Head of caudate nucleus (tissue), 42 donors: Measurements from ENCODE around the gene CRHR1.
A peak's percentile ranks its signal among the peaks of the same experiment; 100 is the strongest.
"Not testable (repeated sequence)": the region's sequence is repeated elsewhere in the genome, so short reads cannot be mapped to it uniquely, and the experiment has no call there.

Source experiments
- DNase-seq, 42 donors: peaks; one replicate each; pipeline versions ENCODE4 v3.0.0 to v3.0.0-alpha.2; 2020 to 2021; ENCODE audit warnings: mixed read lengths in 7 of 42
- intact Hi-C: fragments of 100-400 bp; cut with DNase I; formaldehyde crosslinking; loops from one replicate; pipeline ENCODE4 v1.15.0; 2022

CRHR1 gene

DNA sequence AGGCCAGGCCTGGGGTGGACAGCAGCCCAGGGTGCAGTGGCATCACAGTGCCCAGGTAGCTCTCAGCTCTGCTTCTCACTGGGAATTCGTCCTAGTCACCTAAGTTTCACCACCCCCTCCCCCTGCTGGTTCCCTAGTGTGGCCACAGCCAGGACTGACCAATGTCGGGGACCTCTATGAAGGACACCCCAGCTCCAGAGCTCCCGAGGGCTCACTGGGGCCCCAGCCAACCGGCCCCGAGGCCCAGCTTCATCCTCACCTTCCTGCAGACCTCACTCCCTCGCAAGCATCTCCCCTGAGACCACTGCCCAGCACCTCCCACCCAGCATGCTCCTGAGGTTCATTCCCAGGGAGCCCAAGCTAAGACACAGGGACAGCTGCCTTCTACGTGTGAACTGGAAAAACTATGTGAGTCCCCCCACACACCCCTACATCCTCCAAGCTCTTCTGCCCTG, 65.4 kb downstream of the CRHR1 start:
- DNase-seq, result no peak
- intact Hi-C loops, result no loop called here

DNA sequence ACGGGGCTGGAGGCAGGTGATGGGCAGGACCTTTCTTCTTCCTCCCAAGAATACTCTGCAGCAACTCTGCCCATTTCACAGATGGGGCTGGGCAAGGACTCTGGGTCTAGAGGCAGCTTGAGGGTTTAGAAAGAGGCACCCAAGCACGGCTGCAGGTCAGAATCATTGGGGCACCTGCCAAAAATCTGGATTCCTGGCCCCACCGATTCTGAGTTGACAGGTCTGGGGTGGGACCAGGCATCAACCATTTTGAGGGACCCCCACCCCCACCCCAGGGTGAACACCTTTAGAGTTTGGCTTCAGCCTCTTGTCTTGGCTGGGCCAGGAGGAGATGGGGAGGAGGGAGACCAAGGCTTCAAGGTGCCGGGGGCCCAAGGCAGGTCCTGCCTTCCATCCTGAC, 65.9 kb downstream of the CRHR1 start:
- intact Hi-C loops, result loop anchor here (5.0 kb wide), 1 partner anchor 42 kb away; the partner anchor contains the start of gene MAPT

DNA sequence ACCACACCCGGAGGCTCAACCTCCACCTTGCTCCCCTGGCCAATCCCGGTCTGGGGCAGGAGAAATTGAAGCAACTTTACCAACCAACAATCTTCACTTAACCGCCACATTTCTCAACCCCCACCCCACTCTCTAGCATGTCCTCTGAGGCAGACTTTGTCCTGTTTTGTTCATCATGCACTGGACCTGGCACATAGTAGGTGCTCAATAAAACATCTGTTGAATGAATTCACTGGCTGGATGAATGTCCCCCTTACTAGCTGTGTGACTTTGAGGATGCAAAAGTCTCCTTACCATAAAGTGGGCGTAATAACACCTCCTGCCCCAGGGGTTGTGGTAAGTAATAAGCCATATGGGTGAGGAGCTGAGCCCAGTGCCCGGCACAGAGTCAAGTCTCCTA, 66.3 kb downstream of the CRHR1 start:
- intact Hi-C loops, result loop anchor here (5.0 kb wide), 1 partner anchor 42 kb away; the partner anchor contains the start of gene MAPT
- DNase-seq, result no peak

More for the DNA sequence above, 65.9 kb downstream of the CRHR1 start:
- no peak for DNase-seq

DNA sequence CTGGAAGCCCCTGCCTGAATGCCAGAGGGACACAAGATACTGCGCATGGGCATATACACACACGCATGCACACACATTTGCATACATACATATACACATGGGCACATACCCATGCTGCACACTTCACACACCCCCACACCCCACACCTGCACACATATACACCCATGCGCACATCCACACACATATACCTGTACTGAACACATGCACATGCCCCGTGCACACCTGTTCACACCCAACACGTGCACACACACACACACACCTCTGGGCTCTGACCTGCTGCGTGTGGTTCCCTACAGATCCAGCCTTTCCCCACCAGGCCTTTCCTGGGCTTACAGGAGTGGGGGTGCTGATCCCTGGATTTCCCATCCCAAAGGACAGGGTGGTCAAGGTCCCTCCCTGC, 66.9 kb downstream of the CRHR1 start:
- DNase-seq, result no peak
- intact Hi-C loops, result loop anchor here (5.0 kb wide), 1 partner anchor 41 kb away; the partner anchor contains the start of gene MAPT

DNA sequence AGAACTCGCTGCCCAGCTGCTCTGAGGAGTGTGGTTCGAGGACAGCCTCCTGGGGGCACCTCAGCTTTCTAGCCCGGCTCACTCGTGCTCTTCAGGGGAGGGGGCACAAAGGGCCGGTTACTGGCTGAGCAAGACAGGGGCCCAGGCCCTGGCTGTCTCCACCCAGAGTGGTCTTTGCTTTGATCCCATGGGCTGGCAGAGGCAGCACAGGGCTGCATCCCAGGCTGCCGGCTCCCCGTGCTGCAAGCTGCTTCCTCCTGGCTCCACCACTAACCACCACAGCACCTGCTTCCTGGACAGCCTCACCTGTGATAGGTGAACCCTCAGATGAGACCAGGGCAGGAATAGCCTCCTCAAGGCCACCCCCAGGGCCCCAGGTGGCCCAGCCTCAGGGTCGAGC, 67.3 kb downstream of the CRHR1 start:
- no peak for DNase-seq
- intact Hi-C loops, result loop anchor here (5.0 kb wide), 1 partner anchor 41 kb away; the partner anchor contains the start of gene MAPT

DNA sequence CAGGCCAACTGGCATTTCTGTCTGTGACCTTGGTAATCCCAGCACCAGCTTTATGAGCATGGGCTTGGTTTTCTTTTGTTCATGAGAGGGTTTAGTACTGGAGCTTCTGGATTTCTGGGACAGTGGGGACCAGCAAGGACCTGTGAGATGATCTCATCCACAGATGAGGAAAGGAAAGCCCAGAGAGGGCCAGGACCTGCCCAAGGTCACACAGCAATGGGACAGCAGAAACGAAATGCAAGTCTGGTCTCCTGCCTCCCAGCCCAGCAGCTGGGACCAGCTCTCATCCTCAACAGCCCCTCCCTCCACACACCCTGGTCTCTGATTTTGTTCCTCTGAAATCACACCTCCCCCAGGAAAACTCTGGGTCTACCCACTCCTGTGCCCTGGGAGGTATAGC, 67.8 kb downstream of the CRHR1 start:
- intact Hi-C loops, result loop anchor here (5.0 kb wide), 1 partner anchor 40 kb away; the partner anchor contains the start of gene MAPT
- no peak for DNase-seq

DNA sequence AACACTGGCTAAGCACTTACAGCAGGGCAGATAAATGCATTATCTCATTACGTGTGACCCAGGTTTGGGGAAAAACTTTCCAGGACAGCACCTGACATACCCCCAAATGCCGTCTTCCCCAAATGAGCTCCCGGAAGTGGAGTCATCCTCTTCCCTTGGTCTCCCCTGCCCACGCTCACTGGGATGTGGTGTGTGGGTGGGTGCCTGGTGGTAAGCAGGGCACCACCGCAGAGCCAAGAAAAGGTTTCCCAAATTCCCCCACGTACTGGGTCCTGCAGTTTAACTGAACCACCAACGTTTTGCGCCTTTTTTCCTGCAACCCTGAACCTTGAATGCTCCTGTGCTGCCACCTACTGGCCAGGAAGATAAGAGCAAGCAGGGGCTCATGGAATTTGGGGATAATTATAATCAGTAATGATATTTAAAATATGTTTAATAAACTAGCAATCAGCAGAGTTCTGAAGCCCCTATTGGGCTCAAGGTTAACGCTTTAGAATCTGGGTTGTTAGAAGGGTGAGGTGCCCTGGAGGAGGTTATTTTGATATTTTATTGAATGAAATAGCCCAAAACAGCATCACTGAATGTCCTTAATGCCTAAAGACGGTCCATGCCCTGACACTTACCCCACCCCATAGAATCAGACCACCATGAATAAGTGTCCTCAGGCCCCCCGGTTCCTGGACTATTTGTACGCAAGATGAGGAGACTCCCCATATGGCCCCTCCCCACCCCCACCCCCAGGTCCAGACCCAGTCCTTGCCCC, 68.6 kb downstream of the CRHR1 start:
- intact Hi-C loops, result loop anchor here (5.0 kb wide), 1 partner anchor 40 kb away; the partner anchor contains the start of gene MAPT
- peak in 41 of 42 donors; percentile 52 to 93 (median 79) for DNase-seq

DNA sequence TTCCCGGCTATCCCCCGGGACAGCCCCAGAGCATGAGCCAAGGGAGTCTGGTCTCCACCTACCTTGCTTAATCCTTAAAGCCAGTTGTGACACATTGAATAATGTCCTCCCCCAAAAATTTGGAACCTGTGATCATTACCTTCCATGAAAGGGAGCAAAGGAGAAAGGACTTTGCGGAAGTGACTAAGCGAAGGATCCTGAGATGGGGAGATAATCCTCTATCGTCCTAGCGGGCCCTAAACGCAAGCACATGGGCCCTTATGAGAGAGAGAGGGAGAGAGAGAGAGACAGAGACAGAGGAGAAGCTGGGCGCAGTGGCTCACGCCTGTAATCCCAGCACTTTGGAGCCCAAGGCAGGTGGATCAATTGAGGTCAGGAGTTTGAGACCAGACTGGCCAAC, 70.1 kb downstream of the CRHR1 start:
- intact Hi-C loops, result loop anchor here (5.0 kb wide), 1 partner anchor 38 kb away; the partner anchor contains the start of gene MAPT

DNA sequence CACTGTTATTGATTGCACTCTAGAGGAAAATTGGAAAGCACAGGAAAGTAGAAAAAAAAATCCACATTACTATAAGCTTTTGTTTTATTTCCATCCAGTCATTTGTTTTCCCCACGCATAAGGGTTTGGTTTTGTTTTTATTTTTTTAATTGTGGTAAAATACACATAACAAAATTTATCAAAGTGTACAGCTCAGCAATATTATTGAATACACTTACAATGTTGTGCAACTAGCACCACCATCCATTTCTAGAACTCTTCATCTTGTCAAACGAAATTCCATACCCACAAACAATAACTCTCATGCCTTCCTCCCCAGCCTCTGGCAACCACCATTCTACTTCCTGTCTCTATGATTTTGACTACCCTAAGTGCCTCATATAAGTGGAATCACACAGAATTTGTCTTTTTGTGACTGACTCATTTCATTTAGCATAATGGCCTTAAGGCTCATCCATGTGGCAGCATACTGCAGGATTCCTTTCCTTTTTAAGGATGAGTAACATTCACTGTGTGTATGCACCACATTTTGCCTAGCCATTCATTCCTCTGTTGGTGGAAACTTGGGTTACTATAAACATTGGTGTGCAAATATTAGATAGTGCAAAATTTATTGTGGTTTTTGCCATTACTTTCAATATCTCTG, 71.7 kb downstream of the CRHR1 start:
- DNase-seq, result no peak
- intact Hi-C loops, result no loop called here

More for the DNA sequence above, 70.1 kb downstream of the CRHR1 start:
- DNase-seq, result no peak

DNA sequence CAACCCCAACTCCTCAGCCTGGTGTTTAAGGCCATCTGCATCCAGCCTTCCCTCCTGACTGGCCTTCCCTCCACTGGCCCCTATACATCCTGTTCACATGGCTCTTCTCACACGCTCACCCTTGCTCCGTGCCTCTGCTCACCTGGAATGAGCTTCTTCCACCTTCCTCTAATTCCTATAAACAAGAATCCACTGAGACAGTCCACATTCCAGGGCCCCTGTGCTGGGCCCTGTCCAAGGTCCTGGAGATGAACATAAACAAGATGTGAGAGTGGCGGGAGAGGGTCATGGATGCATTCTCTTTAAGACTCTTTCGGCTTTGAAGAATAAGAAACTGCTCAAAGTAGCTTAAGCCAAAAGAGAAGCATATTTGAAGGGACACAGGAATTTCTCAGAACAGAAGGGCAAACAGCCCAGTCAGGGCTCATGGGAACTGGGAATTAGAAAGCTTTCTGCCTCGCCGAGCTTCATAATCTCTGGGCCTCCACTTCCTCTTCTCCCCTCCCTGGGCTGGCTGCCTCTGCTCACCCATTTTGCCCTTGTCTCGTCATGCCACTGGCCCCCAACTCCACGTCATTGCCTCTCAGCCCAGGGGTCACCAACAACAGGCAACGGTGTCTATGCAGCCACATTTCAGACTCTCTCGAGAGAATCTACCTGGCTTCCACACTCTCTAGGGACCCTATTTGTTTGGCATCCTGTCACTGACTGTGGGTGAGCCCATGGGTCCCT, 74.0 kb downstream of the CRHR1 start:
- intact Hi-C loops, result no loop called here
- peak in 6 of 42 donors; percentile 19 to 70 (median 38) for DNase-seq

DNA sequence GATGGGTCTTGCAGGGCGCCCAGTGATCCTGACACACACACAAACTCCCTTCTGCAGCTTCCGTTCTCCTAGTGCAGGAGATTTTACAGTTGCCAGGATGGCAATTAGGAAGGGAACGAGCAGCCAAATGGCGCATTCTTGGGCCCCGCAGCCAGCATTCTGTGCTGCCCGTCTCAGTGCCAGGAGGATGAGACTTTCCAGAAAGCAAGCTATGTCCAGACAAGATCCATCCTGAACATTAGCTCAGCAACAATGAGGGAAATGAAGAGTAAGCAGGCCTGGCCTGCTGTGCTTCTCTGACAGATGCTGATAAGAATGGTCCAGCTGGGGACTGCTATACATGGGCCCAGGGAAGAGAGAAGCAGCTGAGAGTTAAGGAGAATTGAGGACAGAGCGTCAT, 77.0 kb downstream of the CRHR1 start:
- intact Hi-C loops, result no loop called here

DNA sequence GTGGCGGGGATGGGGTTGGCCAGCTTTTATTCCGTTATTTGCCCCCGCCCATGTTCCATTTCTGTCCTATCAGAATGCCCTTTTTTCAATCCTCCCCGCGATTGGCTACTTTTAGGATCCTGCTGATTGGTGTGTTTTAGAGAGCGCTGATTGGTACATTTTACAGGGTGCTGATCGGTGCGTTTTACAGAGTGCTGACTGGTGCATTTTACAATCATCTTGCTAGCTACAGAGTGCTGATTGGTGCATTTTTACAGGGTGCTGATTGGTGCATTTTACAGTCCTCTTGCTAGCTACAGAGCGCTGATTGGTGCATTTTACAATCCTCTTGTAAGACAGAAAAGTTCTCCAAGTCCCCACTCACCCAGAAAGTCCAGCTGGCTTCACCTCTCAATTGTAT, 78.0 kb downstream of the CRHR1 start:
- DNase-seq, intact Hi-C loops: not testable (repeated sequence)

More for the DNA sequence above, 77.0 kb downstream of the CRHR1 start:
- DNase-seq, result peak in 1 of 42 donors; percentile 58

DNA sequence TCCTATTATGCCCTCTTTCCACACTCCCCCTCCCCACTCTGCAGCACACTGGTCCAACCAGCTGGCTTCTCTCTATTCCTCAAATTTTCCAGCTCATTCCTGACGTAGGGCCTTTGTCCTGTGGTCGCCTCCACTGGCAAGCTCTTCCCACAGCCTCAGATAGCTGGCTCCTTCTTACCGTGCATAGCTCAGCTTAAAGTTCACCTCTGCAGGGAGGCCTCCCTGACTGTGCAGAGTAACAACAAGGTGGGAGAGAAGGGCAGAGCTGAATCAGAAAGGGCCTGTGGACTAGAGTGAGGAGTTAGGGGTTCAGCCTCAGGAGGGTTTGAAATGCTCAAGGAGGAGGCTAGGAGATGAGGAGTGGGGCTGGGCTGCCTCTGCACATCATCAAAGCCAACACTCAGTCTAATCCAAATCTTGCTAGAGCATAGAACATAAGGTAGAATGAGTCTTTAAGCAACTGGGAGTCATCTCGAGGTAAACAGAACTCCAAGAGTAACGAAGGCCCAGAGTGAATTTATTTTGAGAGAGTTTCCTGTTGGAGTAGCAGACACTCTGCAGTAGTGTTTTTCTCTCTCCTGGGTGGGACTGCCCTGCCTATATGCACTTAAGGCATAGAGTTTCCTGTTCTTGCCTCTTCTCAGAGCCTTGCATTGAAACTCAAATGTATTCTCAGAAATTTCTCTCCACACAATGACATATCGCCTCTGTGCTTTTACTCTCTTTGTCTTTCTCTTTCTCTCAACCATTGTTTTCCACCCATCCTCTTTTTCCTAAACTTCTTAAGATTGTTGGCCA, 79.9 kb downstream of the CRHR1 start:
- DNase-seq, result no peak
- intact Hi-C loops, result no loop called here

DNA sequence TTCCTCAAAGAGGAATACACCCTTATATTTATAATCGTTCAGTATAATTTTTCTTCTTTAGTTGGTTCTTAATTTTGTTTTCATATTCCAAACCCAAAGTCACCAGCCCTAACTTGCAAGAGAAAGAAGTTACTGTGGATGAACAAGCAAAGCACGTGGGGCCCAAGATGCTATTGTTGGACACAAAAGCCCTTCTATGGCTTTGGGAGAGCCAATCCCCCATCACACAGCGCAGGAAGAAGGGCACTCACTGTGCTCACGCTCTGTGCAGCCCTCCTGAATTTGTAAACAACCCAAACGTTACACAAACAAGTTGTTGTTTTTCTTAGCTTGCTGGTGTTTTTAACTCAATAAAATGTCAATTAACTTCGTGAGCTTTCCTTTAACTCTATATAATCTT, 83.1 kb downstream of the CRHR1 start:
- DNase-seq, result peak; percentile 56 to 93 (median 84)

DNA sequence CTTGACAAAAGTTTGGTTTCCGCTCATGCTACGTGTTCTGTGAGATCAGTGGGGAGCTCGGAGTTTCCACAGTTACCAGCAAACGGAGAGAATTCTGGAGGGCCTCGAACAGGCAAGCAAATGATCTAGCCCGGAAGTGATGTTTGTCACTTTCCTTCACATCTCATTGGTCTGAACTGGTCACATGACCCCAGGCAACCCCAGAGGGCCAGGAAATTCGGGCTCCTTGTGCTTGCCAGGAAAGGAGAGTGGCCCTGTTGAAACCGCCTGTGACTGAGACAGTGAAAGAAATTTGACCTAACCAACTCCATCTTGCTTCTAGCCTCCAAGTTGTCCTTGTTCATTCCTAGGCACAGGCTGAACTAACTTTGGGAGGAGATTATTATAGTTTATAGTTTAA, 83.6 kb downstream of the CRHR1 start:
- peak in 30 of 42 donors; percentile 11 to 83 (median 50) for DNase-seq
- intact Hi-C loops, result no loop called here

More for the DNA sequence above, 83.1 kb downstream of the CRHR1 start:
- intact Hi-C loops, result no loop called here

DNA sequence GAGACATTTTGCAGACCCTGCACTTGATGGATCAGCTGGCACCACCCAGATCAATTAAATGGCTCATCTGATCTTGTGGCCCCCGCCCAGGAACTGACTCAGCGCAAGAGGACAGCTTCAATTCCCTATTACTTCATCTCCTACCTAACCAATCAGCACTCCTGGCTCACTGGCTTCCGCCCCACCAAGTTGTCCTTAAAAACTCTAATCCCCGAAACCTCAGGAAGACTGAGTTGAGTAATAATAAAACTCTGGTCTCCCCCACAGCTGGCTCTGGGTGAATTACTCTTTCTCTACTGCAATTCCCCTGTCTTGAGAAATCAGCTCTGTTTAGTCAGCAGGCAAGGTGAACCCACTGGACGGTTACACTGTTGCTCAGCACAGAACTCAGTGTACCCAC, 84.2 kb downstream of the CRHR1 start:
- DNase-seq, result no peak
- intact Hi-C loops, result no loop called here

DNA sequence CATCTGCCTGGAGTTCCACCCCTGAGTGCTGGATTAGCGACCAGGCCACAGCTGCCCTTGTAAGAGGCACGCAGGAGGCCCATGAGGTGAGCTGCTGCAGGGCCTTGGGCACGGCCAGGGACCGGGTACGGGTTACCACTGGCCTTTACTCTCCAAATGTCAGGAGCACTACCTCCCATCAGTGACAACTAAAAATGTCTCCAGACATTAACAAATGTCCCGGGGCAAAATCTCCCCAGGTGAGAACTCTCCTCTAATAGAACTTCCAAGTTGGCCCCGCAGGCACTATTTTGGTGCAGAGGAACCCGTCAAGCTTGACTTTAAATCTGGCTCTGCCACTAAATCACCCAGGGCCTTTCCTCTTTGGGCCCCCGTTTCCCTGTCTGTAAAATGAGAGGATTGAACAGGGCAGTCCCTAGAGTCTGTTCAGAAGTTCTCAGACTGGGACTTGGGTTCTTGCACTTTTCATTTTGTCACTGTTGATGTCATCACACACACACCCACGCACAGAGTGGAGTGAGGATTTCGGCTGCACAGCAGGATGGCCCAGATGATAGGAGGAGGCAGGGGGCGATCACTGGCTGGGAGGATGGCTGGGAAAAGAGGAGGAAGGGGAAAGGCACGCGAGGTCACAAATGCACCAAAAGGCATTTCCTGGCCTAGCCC, 85.7 kb downstream of the CRHR1 start:
- intact Hi-C loops, result no loop called here
- DNase-seq, result peak in 6 of 42 donors; percentile 28 to 61 (median 41)
